ENCODE measurements around the gene DKK3. TPM values are rescaled to one million over a fixed set of nuclear protein-coding genes. Genes with fewer than 3 reads are reported as not detected.

DKK3 gene
- total and polyA plus RNA-seq, 4 donors: 3.1 to 9.9 (median 7.1) TPM

DNA sequence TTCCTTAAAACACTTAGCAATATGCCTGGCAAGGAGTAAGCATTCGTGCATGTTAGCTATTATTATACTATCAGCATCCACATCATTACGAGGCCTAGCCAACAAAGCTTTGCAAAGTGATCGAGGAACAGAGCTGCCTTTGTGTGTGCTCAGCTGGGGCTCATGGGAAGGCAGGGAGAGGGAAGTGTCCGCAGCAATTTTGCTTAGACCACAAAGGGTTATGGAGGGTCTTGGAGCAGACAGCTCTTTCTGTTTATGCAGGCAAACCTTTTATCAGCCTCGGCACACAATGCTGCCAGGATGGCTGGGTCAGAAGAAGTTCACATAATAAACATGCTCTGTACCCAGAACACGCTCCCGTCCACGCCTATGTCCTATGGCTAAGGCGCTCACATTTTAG lies 10.9 kb upstream of the DKK3 start:
- Histone ChIP-seq H3K4me1 (ENCODE audit: control insufficient read depth in 4 of 4, insufficient read depth in 4 of 4, low read length in 3 of 4) (no peaks in the 10 kb centered on the region), H3K27me3 (ENCODE audit: control insufficient read depth in 4 of 4, insufficient read depth in 4 of 4, low read length in 3 of 4) (no peaks in the 10 kb centered on the region), H3K36me3 (ENCODE audit: control insufficient read depth in 4 of 4, insufficient read depth in 3 of 4, low read depth in 1 of 4, low read length in 3 of 4) (no peaks in the 10 kb centered on the region), H3K9me3 (ENCODE audit: control insufficient read depth in 4 of 4, low read length in 3 of 4) (no peaks in the 10 kb centered on the region), H3K27ac (ENCODE audit: low read depth in 1 of 2, low read length in 2 of 2) (no peak overlapping the region), H3K9ac (ENCODE audit: low read depth in 1 of 2, low read length in 2 of 2) (no peak overlapping the region), H3K4me3 (ENCODE audit: low read depth in 1 of 3, low read length in 3 of 3) (no peak overlapping the region)
- TF ChIP-seq NR2F2 (IDR thresholded peaks at IDR 0.05) (peak; percentile 18), TAF1 (conservative IDR thresholded peaks at IDR 0.05) (no peak), HNF4A (conservative IDR thresholded peaks at IDR 0.05) (no peak), SP1 (IDR thresholded peaks at IDR 0.05) (no peak)
- TF ChIP-seq, protein P1, sequence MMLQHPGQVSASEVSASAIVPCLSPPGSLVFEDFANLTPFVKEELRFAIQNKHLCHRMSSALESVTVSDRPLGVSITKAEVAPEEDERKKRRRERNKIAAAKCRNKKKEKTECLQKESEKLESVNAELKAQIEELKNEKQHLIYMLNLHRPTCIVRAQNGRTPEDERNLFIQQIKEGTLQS (IDR thresholded peaks at IDR 0.05): no peak
- TF ChIP-seq, protein P2, sequence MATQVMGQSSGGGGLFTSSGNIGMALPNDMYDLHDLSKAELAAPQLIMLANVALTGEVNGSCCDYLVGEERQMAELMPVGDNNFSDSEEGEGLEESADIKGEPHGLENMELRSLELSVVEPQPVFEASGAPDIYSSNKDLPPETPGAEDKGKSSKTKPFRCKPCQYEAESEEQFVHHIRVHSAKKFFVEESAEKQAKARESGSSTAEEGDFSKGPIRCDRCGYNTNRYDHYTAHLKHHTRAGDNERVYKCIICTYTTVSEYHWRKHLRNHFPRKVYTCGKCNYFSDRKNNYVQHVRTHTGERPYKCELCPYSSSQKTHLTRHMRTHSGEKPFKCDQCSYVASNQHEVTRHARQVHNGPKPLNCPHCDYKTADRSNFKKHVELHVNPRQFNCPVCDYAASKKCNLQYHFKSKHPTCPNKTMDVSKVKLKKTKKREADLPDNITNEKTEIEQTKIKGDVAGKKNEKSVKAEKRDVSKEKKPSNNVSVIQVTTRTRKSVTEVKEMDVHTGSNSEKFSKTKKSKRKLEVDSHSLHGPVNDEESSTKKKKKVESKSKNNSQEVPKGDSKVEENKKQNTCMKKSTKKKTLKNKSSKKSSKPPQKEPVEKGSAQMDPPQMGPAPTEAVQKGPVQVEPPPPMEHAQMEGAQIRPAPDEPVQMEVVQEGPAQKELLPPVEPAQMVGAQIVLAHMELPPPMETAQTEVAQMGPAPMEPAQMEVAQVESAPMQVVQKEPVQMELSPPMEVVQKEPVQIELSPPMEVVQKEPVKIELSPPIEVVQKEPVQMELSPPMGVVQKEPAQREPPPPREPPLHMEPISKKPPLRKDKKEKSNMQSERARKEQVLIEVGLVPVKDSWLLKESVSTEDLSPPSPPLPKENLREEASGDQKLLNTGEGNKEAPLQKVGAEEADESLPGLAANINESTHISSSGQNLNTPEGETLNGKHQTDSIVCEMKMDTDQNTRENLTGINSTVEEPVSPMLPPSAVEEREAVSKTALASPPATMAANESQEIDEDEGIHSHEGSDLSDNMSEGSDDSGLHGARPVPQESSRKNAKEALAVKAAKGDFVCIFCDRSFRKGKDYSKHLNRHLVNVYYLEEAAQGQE (IDR thresholded peaks at IDR 0.05): no peak
- TF ChIP-seq, protein P3, sequence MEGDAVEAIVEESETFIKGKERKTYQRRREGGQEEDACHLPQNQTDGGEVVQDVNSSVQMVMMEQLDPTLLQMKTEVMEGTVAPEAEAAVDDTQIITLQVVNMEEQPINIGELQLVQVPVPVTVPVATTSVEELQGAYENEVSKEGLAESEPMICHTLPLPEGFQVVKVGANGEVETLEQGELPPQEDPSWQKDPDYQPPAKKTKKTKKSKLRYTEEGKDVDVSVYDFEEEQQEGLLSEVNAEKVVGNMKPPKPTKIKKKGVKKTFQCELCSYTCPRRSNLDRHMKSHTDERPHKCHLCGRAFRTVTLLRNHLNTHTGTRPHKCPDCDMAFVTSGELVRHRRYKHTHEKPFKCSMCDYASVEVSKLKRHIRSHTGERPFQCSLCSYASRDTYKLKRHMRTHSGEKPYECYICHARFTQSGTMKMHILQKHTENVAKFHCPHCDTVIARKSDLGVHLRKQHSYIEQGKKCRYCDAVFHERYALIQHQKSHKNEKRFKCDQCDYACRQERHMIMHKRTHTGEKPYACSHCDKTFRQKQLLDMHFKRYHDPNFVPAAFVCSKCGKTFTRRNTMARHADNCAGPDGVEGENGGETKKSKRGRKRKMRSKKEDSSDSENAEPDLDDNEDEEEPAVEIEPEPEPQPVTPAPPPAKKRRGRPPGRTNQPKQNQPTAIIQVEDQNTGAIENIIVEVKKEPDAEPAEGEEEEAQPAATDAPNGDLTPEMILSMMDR (IDR thresholded peaks at IDR 0.05; ENCODE audit: low read depth, low read length, missing input control): no peak
- no peak for DNase-seq (ENCODE audit: low spot score)
- 66% methylated on average over 9 of the region's 9 CpGs for WGBS

DNA sequence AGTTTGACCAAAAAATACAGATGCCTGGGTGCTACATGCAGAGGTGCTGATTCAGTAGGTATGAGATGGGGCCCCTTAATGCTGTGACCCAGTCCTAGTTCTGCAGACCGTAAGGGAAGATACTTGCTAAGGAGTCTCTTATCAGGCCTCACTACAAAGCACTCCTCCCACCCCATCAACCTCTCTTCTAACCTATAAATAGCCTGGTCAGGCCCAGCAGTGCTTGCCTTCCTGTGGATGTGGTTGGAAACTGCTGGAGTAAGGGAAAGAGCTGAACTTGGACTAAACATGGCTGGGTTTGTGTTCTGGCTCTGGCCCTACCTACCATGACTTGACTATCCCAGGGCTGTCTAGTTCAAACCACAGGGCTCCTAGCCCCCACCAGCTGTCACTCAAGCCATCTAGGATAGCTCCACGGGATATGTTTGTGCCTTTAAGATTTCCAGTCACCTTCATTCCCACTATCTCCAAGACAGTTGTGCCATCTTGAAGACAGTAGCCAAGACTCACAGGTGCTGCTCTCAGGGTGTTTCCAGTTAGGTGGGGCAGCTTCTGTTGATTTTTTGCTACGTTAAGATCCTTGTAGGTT lies 9.5 kb upstream of the DKK3 start:
- no peak overlapping the region for H3K27ac ChIP-seq (ENCODE audit: low read depth in 1 of 2, low read length in 2 of 2)
- H3K27me3 ChIP-seq (ENCODE audit: control insufficient read depth in 4 of 4, insufficient read depth in 4 of 4, low read length in 3 of 4): no peaks in the 10 kb centered on the region
- TF ChIP-seq FOXA2 (IDR thresholded peaks at IDR 0.05) (no peak), YY1 (IDR thresholded peaks at IDR 0.05) (no peak), HNF4G (IDR thresholded peaks at IDR 0.05) (no peak), SP1 (IDR thresholded peaks at IDR 0.05) (no peak), GABPA (IDR thresholded peaks at IDR 0.05 in 1 of 2, conservative IDR thresholded peaks at IDR 0.05 in 1 of 2) (no peak), TAF1 (conservative IDR thresholded peaks at IDR 0.05) (no peak), NR2F2 (IDR thresholded peaks at IDR 0.05) (no peak), FOXA1 (IDR thresholded peaks at IDR 0.05) (no peak), RAD21 (IDR thresholded peaks at IDR 0.05) (no peak), RXRA (IDR thresholded peaks at IDR 0.05) (no peak), HNF4A (conservative IDR thresholded peaks at IDR 0.05) (no peak), JUND (IDR thresholded peaks at IDR 0.05) (no peak)
- TF ChIP-seq, protein P1 (IDR thresholded peaks at IDR 0.05): no peak
- TF ChIP-seq, protein P4, sequence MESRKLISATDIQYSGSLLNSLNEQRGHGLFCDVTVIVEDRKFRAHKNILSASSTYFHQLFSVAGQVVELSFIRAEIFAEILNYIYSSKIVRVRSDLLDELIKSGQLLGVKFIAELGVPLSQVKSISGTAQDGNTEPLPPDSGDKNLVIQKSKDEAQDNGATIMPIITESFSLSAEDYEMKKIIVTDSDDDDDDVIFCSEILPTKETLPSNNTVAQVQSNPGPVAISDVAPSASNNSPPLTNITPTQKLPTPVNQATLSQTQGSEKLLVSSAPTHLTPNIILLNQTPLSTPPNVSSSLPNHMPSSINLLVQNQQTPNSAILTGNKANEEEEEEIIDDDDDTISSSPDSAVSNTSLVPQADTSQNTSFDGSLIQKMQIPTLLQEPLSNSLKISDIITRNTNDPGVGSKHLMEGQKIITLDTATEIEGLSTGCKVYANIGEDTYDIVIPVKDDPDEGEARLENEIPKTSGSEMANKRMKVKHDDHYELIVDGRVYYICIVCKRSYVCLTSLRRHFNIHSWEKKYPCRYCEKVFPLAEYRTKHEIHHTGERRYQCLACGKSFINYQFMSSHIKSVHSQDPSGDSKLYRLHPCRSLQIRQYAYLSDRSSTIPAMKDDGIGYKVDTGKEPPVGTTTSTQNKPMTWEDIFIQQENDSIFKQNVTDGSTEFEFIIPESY (IDR thresholded peaks at IDR 0.05): no peak
- TF ChIP-seq, protein P2 (IDR thresholded peaks at IDR 0.05): no peak
- TF ChIP-seq, protein P3 (IDR thresholded peaks at IDR 0.05; ENCODE audit: low read depth, low read length, missing input control): no peak
- no peak overlapping the region for H3K9ac ChIP-seq (ENCODE audit: low read depth in 1 of 2, low read length in 2 of 2)
- H3K4me3 ChIP-seq (ENCODE audit: low read depth in 1 of 3, low read length in 3 of 3): no peak overlapping the region
- no peak for DNase-seq (ENCODE audit: low spot score)
- H3K4me1 ChIP-seq (ENCODE audit: control insufficient read depth in 4 of 4, insufficient read depth in 4 of 4, low read length in 3 of 4): no peaks in the 10 kb centered on the region
- H3K36me3 ChIP-seq (ENCODE audit: control insufficient read depth in 4 of 4, insufficient read depth in 3 of 4, low read depth in 1 of 4, low read length in 3 of 4): no peaks in the 10 kb centered on the region
- WGBS: 78% methylated on average over 3 of the region's 3 CpGs
- no peaks in the 10 kb centered on the region for H3K9me3 ChIP-seq (ENCODE audit: control insufficient read depth in 4 of 4, low read length in 3 of 4)
